Measurements from ENCODE around the gene ELOVL7. TPM values are rescaled to one million over a fixed set of nuclear protein-coding genes. Genes with fewer than 3 reads are reported as not detected.

The ELOVL7 gene
- polyA plus RNA-seq, 3 donors = 0.21 to 0.36 (median 0.33) TPM

DNA sequence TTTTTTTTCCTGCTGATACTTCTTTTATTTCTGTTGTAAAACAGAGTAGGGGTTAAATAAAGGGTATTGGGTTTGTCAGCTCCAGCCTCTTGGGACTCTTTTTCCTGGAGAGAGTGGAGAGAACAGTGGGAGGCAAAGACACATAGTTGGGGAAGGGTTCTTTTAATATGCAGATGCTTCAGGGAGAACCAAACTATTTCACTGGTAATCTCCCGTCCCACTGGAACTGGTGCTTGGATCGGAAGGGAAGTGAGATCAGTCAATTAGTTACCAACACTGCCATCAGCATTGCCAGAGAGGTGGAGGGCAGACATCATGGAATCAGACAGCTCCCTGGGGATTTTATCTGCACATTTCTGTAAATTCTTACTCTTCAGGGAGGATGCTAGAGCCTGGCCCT is 47.6 kb upstream of the ELOVL7 start:
- Histone ChIP-seq H3K27me3 (ENCODE audit: control insufficient read depth in 2 of 2, insufficient read depth in 2 of 2, low read length in 2 of 2) (no peaks in the 10 kb centered on the region), H3K36me3 (replicated peaks in 1 of 2; ENCODE audit: control insufficient read depth in 1 of 2, insufficient read depth in 2 of 2, low read length in 2 of 2) (peaks cover 22 to 38% of the 10 kb centered on the region in 2 donors), H2AFZ (ENCODE audit: insufficient read depth, low read depth, low read length, poor library complexity, severe bottlenecking) (no peak overlapping the region), H3K9me3 (replicated peaks in 1 of 2; ENCODE audit: control insufficient read depth in 1 of 2, insufficient read depth in 1 of 2, low read length in 2 of 2) (no peaks in the 10 kb centered on the region), H3K4me3 (replicated peaks in 1 of 3; ENCODE audit: low read depth in 2 of 3, low read length in 3 of 3) (no peak overlapping the region), H3K9ac (ENCODE audit: insufficient read depth, low read length, poor library complexity, severe bottlenecking) (no peak overlapping the region), H4K20me1 (ENCODE audit: insufficient read depth, low read length) (no peaks in the 10 kb centered on the region), H3K4me2 (replicated peaks; ENCODE audit: extremely low read depth, low read length, poor library complexity, severe bottlenecking) (no peak overlapping the region), H3K4me1 (ENCODE audit: control insufficient read depth in 1 of 2, insufficient read depth in 2 of 2, low read length in 2 of 2) (no peaks in the 10 kb centered on the region), H3K27ac (ENCODE audit: low read depth in 1 of 2, low read length in 2 of 2) (no peak overlapping the region), H3K79me2 (ENCODE audit: insufficient read depth, low read length) (no peaks in the 10 kb centered on the region)
- no peak for DNase-seq
- WGBS (ENCODE audit: insufficient coverage) = no CpG with 5 or more reads among the region's 2 CpGs
- intact Hi-C loops (cut with micrococcal nuclease) = loop anchor here in 1 of 2 donors (10.0 kb wide), 1 partner anchor 1017 kb away; no protein-coding TSS in a partner anchor
- no peaks in the 10 kb centered on the region for H3K4me1 Mint-ChIP-seq
- peaks cover 33 to 51% of the 10 kb centered on the region in 2 donors for H3K36me3 Mint-ChIP-seq
- TF ChIP-seq, protein P1, sequence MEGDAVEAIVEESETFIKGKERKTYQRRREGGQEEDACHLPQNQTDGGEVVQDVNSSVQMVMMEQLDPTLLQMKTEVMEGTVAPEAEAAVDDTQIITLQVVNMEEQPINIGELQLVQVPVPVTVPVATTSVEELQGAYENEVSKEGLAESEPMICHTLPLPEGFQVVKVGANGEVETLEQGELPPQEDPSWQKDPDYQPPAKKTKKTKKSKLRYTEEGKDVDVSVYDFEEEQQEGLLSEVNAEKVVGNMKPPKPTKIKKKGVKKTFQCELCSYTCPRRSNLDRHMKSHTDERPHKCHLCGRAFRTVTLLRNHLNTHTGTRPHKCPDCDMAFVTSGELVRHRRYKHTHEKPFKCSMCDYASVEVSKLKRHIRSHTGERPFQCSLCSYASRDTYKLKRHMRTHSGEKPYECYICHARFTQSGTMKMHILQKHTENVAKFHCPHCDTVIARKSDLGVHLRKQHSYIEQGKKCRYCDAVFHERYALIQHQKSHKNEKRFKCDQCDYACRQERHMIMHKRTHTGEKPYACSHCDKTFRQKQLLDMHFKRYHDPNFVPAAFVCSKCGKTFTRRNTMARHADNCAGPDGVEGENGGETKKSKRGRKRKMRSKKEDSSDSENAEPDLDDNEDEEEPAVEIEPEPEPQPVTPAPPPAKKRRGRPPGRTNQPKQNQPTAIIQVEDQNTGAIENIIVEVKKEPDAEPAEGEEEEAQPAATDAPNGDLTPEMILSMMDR (IDR thresholded peaks at IDR 0.05) = no peak
- no peak overlapping the region for H3K4me3 Mint-ChIP-seq
- H3K27me3 Mint-ChIP-seq (ENCODE audit: low read depth in 3 of 3) = no peaks in the 10 kb centered on the region
- peak overlapping the region in 1 of 7 donors; percentile 59 for H3K27ac Mint-ChIP-seq
- H3K9me3 Mint-ChIP-seq = peaks cover 0 to 9% (median 2%) of the 10 kb centered on the region in 7 donors

DNA sequence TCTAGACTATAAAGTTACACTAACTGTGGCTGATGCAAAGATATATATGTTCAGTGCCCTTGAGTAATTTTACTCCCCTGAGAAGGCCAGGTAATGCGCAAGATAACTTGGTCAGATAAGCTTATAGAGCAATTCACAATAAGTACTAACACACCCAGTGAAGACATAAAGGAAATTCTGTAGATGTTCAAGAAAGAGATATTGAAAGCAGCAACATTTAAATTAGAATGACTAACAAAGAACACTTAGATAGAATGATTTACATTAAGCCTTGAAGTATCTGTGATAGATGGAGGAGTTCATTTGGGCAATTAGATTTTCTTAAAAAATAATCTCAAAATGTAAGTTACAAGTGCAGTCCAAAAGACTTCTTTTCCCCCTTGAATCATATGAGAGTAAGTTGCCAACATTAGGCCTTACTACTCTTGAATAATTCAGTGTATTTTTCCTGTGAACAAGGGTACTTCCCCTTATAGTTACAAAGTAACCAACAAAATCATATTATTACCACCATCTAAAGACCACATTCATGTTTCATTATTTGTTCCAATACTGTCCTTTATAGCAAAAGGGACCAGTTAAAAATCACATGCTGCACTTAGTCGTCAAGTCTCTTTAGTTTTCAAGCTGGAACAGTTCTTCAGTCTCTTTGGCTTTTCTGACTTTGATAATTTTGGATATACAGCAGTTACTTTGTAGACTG is 44.4 kb upstream of the ELOVL7 start:
- H3K36me3 ChIP-seq (replicated peaks in 1 of 2; ENCODE audit: control insufficient read depth in 1 of 2, insufficient read depth in 2 of 2, low read length in 2 of 2) = peaks cover 8 to 17% of the 10 kb centered on the region in 2 donors
- no peaks in the 10 kb centered on the region for H3K4me1 ChIP-seq (ENCODE audit: control insufficient read depth in 1 of 2, insufficient read depth in 2 of 2, low read length in 2 of 2)
- H4K20me1 ChIP-seq (ENCODE audit: insufficient read depth, low read length) = no peaks in the 10 kb centered on the region
- no peak overlapping the region for H3K4me3 ChIP-seq (replicated peaks in 1 of 3; ENCODE audit: low read depth in 2 of 3, low read length in 3 of 3)
- H3K27me3 ChIP-seq (ENCODE audit: control insufficient read depth in 2 of 2, insufficient read depth in 2 of 2, low read length in 2 of 2) = no peaks in the 10 kb centered on the region
- no peaks in the 10 kb centered on the region for H3K9me3 ChIP-seq (replicated peaks in 1 of 2; ENCODE audit: control insufficient read depth in 1 of 2, insufficient read depth in 1 of 2, low read length in 2 of 2)
- H3K9ac ChIP-seq (ENCODE audit: insufficient read depth, low read length, poor library complexity, severe bottlenecking) = no peak overlapping the region
- Mint-ChIP-seq H3K4me3 (no peak overlapping the region), H3K9me3 (peaks cover 0 to 2% (median 0%) of the 10 kb centered on the region in 7 donors), H3K27ac (no peak overlapping the region), H3K36me3 (peaks cover 26 to 32% of the 10 kb centered on the region in 2 donors), H3K27me3 (ENCODE audit: low read depth in 3 of 3) (peaks cover 0 to 1% (median 0%) of the 10 kb centered on the region in 3 donors), H3K4me1 (no peaks in the 10 kb centered on the region)
- intact Hi-C loops (cut with micrococcal nuclease) = no loop called here
- no peak overlapping the region for H3K27ac ChIP-seq (ENCODE audit: low read depth in 1 of 2, low read length in 2 of 2)
- WGBS (ENCODE audit: insufficient coverage) = 100% methylated on average over 1 of the region's 2 CpGs
- H3K79me2 ChIP-seq (ENCODE audit: insufficient read depth, low read length) = no peaks in the 10 kb centered on the region
- TF ChIP-seq, protein P1 (IDR thresholded peaks at IDR 0.05) = no peak
- H2AFZ ChIP-seq (ENCODE audit: insufficient read depth, low read depth, low read length, poor library complexity, severe bottlenecking) = no peak overlapping the region
- DNase-seq = no peak
- no peak overlapping the region for H3K4me2 ChIP-seq (replicated peaks; ENCODE audit: extremely low read depth, low read length, poor library complexity, severe bottlenecking)
